LNCaP clone FGC (cell line): Measurements from ENCODE around the gene GNAT1.

Experiments used
- DNase-seq: peaks from one replicate; pipeline ENCODE4 v3.0.0-alpha.2; 2011; ENCODE audit warnings: low read depth
- H3K4me3 ChIP-seq: 2 replicates; pipeline ENCODE4 v1.5.1; 2011; ENCODE audit warnings: mild to moderate bottlenecking, low read depth, low read length, control low read depth
- CTCF ChIP-seq: IDR thresholded peaks from 2 replicates; pipeline ENCODE4 v1.5.1; 2012; ENCODE audit warnings: mild to moderate bottlenecking; ENCODE audit not compliant: control insufficient read depth, insufficient read depth; ENCODE audit errors: extremely low read depth

GNAT1 gene

GRCh38 chr3:50193746-50194127, 2.3 kb downstream of the GNAT1 start:
- TF ChIP-seq CTCF = no peak
- no peak for DNase-seq
- H3K4me3 ChIP-seq = no peak overlapping the region

- no peak overlapping the region for H3K4me3 ChIP-seq
- peak; percentile 61 for TF ChIP-seq CTCF
- DNase-seq = peak; percentile 3
These were observed 2.9 kb downstream of the GNAT1 start for GRCh38 chr3:50194128-50194902.

- no peak for DNase-seq
- TF ChIP-seq CTCF = no peak
- H3K4me3 ChIP-seq = no peak overlapping the region
These were observed 3.6 kb downstream of the GNAT1 start for GRCh38 chr3:50194903-50195500.

- DNase-seq = no peak
- H3K4me3 ChIP-seq = no peak overlapping the region
- no peak for TF ChIP-seq CTCF
These were observed 4.3 kb downstream of the GNAT1 start for GRCh38 chr3:50195501-50196252.

GRCh38 chr3:50196253-50196801, 4.9 kb downstream of the GNAT1 start:
- H3K4me3 ChIP-seq = no peak overlapping the region
- DNase-seq = no peak
- no peak for TF ChIP-seq CTCF

- no peak for TF ChIP-seq CTCF
- DNase-seq = no peak
- H3K4me3 ChIP-seq = no peak overlapping the region
These were observed 10.3 kb downstream of the GNAT1 start for GRCh38 chr3:50201573-50202315.
